CD1c-positive myeloid dendritic cell (primary cell): ENCODE results near the gene TBC1D10A.
A peak's percentile ranks its signal among the peaks of the same experiment; 100 is the strongest.

Experiments
- DNase-seq: peaks from one replicate; pipeline ENCODE4 v3.0.0-alpha.2; 2016; ENCODE audit errors: extremely low spot score

TBC1D10A gene

GRCh38 chr22:30245985-30246813, 80.5 kb downstream of the TBC1D10A start, which contains the start of gene LIF:
LIF (minus strand) TSS chr22:30246759; CDS start chr22:30246695, 64 bp downstream.
- peak; percentile 50 for DNase-seq

DNA sequence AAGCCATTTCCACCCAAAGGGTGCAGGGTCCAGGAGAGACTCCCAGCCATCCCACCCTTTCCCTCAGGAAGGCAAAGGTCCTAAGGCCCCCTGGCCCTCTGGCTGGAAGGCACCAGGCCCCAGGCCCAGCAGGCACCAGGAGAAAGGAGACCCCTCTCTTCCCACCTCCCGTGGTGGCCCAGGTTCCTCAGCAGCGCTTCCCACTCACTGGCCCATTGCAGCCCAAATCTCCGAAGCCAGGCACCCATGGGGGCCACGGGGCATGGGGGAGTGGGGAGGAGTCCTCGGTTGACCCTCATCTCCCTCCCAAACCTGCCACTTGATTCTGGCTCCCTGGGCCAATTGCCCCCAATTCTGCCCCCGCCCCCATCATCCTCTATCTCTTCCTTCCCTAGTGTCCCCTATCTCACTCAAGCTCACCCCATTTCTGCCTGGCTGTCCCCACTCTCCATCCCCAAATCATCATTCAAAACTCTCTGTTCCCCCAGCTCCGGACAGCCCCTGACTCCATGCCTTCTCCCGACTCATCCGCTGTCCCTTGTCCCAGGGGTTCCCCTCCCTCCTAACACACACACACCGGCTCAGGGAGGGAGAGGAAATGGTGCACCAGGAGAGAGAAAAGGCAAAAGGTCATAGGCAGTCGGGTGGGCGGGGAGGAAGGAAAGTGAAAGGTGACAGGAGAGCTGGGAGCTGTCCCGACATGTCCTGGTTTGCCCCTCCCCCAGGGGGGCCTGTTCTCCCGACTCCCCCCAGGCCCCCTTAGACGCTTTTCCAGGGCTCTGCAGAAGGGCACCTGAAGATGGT, 81.4 kb downstream of the TBC1D10A start:
- no peak for DNase-seq

- no peak for DNase-seq
Measured at GRCh38 chr22:30244641-30245040, 82.1 kb downstream of the TBC1D10A start.

GRCh38 chr22:30244066-30244465, 82.7 kb downstream of the TBC1D10A start:
- DNase-seq, result no peak

DNA sequence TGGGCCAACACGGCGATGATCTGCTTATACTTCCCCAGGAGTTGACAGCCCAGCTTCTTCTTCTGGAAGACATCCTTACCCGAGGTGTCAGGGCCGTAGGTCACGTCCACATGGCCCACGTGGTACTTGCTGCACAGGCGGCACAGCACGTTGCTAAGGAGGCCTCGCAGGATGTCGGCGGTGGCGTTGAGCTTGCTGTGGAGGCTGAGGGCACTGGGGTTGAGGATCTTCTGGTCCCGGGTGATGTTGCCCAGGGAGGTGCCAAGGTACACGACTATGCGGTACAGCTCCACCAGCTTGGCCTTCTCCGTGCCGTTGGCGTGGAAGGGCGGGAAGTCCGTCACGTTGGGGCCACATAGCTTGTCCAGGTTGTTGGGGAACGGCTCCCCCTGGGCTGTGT, 83.1 kb downstream of the TBC1D10A start:
- DNase-seq, result no peak
